GM18505 (cell line): ENCODE measurements around the gene CPT1B.

Experiments used
- ATAC-seq: cut with Tn5 transposase; IDR thresholded peaks from one replicate; pipeline ENCODE4 v1.9.1; 2021; ENCODE audit not compliant: unreplicated experiment
- POLR2A ChIP-seq: IDR thresholded peaks from 4 replicates; pipeline ENCODE4 v1.6.1; 2011; ENCODE audit warnings: borderline replicate concordance; ENCODE audit not compliant: insufficient read depth, insufficient read length; ENCODE audit errors: extremely low read depth

The CPT1B gene

DNA sequence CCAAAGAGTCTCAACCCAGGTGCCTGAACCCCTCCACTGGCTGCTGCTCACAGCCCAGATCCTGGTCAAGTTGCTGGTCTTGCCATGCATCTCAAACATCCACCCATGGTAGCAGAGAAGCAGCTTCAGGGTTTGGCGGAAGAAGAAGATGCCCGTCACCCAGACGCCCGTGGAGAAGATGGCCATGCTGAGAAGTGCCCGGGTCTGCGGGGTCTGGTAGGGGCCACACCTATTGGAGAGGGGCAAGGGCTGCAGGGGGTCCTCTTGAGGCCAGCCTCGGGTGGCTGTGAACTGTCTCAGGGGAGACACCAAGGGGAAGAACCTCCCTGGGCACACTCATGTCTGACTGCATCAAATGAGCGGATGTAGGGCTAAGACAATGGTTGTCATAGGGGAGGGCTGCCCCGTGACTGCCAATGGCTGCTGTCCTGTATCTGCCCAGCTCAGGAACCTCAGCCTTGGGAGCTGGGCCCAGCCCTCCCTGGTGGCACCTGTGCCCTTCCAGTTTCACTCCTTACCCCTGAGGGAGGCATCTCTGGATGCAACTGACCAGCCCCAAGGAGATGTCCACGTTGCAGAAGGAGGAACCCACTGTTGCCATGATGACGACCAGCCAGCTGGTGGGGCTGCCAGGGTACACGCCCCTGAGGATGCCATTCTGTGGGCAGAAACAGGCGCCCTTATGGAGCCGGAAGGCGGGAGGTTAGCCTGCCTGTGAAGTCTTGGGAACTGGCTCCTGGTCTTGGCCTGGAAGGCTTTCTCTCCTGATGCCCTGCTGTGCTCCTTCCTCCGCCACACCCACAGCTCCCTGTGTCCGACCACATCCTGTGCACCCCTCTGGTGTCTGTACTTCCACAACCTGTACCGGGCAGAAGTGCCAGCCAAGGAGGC lies 1.2 kb downstream of the CPT1B start:
- TF ChIP-seq POLR2A = no peak
- no peak for ATAC-seq

DNA sequence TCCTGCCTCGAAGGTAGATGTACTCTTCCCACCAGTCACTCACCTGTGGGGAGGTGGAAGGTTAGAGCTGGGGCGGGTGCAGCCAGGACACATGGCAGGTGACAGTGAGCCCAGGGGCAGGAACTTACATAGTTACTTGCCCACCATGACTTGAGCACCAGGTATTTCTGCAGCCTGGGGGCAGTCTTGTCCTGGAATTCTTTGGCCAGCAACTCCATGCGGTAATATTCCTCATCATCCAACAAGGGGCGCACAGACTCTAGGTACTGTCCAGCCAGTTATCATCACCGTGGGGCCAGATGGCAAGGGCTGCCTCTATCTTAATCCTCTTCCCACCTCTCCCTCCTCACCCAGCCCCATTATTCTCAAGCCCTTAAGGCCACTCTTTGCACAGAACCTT lies 2.2 kb downstream of the CPT1B start:
- no peak for TF ChIP-seq POLR2A
- no peak for ATAC-seq

DNA sequence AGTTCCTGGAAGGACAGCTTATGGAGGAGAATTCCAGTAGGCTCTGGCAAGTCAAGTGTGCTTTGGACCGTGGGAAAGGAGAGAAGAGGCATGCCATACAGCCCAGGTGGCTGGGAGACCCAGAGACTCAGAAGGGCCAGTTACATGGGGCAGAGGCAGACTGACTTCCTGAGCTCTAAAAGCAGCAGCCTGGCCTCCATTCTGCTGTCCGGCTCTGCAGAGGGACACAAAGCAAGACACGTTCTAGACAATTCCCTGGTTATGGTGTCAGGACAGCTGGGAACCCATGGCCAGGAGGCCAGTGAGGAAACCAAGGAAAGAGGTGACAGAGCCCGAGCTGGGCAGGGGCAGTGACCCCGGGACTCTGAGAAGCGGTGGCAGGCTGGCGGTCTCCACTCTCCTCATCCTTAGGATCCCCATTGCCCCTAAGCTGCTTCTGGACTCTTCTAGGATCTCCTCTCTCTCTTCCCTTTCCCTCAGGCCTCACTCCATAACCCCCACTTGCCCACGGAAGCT lies 2.7 kb downstream of the CPT1B start:
- ATAC-seq = no peak

DNA sequence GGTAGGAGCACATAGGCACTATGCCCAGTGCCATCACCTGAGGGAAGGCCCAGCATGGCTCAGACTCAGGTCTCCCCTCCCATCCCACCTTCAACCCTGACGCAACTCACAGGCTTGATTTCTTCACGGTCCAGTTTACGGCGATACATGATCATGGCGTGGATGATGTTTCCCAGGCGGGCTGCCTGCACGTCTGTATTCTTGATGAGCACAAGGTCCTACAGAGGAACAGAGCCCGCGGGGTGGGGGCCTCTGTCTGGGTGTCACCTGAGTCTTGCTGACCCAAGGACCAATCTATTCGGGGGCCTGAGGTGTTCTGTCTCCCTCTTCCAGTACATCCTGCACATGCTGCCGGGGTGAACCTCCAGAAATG lies 3.9 kb downstream of the CPT1B start:
- no peak for ATAC-seq
- TF ChIP-seq POLR2A = no peak

More for the DNA sequence above, 2.7 kb downstream of the CPT1B start:
- no peak for TF ChIP-seq POLR2A

DNA sequence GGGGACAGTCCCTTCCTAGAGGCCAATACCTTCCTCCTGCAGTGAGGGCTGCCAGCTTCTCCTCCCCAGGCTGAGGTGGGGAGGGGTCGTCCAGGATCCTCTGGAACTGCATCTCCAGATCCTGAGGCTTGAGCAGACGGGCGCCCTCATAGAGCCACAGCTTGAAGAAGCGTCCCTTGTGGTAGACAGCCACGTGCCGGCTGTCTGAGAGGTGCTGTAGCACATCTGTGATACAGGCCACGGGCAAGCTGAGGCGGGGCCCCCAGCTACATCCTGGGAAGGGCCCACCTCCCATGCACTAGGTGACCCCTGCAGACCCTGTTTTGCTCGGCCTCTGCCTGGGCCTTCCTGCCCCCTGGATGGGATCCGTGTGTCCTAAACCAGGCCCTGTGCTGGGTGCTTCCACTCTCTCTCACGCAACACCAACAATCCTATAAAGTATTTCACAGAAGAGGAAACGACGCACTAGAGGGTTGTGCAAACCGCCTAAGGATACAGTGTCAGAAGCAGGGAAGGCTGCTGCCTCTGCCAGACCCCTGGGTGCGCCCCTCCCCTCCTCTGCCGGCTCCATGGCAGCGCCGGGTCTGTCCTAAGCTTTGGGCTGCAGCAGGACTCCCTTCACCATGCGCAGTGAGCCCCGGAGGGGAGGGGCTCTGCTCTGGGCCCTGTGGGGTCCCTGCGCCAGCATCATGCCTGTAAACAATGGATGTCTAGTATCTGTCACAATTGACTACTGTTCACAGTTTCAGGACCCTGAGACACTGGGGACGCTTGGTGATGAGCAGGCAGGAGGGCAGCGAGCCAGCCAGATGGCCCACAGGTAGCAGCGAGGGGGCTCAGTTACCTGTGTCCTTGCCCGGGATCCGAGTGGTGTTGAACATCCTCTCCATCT lies 4.5 kb downstream of the CPT1B start:
- TF ChIP-seq POLR2A = no peak
- no peak for ATAC-seq

DNA sequence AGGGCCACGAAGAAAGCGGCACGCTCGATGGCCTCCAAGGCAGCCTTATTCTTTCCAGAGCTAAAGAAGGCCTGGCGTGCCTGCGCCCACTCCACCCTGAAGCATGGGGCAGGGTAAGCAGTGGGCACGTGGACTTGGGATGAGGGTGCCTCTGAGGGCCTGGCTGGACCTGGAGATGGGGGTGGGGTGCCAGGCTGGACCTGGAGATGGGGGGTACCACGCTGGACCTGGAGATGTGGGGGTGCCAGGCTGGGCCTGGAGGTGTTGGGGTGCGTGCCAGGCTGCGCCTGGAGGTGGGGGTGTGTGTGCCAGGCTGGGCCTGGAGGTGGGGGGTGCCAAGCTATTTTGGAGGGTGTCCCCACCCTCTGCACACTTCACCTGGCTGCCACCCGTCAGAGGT lies 5.3 kb downstream of the CPT1B start:
- ATAC-seq = no peak
- no peak for TF ChIP-seq POLR2A

DNA sequence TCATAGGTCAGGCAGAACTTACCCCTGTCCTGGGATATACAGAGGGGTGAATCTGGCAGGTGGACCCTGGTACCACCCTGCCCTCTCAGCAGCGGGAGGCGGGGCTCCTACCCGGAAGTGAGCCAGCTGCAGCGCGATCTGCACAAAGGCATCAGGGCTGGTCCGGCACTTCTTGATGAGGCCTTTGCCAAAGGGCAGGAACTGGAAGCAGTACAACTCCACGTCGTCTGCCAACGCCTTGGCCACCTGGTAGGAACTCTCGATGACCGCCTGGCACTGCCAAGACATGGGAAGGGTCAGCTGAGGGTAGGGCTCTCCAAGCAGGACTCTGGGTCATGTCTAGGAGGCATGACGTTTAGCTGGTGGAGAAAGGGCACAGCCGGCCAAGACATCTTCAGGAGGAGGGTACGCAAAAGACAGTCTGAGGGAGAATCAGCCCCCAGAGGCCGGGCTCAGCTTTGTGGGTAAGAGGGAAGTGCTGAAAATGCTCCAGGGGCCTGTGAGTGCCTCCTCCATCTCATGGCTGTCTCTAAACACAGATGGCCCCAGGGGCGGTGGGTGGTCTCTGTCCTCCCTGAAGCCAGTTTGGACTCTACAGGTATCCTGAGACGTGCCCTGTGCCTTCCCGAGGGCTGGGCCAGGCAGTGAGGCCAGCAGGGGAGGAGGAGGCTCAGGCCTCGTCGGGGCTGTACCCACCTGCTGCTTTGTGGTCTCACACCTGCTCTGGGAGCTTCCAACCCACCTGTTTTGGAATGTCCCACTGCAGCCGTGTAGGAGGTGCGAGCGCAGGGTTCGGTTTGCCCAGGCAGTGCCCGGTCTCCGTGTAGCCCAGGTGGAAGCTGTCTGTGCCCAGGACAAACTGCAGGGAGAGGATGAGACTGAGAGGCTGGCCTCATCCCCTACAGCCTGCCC lies 6.7 kb downstream of the CPT1B start:
- no peak for ATAC-seq
- no peak for TF ChIP-seq POLR2A

DNA sequence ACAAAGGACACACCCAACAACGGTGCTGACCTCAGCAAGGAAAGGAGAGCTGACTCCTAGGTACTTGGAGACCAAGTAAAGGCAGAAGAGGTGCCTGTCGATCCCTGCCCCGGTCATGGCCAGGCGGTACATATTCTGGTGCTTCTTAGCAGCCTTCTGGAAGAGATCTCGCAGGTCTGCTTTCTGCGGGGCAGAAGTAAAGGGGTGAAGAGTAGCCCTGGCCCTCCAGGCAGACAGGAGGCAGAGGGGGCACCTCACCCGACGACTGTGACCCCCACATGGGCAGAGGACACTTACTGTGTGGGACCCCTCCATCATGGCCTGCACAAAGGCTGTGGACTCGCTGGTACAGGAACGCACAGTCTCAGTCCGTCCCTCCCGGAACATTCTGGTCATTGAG lies 7.4 kb downstream of the CPT1B start:
- no peak for ATAC-seq
- TF ChIP-seq POLR2A = no peak

DNA sequence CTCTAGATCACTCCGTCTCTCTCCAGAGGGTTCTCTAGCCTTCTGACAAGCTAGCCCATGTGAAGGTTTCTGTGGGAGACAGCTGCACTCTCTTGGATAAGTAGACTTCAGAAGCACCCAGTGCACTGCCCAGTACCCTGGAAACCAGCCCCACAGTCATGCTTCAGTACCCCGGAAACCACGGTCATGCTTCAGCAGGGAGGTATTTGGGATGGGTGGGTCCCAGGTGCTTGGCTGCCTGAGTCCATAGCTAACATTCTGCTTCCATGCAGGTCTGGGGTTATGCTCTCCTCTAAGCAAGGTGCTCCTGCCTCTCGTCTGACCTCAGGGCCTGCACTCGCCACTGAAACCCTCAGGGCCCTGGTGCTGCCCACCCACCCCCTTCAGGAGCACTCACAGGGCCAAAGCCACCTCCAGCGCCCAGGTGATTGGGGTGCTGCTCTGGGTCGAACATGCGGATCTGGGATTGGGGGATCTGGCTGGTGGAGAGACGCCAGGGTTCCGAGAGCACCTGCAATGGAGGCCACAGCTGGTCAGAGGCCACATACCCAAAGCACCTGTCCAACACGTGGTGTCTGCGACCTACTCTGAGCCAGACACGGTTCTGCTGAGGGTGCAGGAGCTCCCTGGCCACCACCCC lies 8.2 kb downstream of the CPT1B start:
- TF ChIP-seq POLR2A = no peak
- ATAC-seq = no peak

DNA sequence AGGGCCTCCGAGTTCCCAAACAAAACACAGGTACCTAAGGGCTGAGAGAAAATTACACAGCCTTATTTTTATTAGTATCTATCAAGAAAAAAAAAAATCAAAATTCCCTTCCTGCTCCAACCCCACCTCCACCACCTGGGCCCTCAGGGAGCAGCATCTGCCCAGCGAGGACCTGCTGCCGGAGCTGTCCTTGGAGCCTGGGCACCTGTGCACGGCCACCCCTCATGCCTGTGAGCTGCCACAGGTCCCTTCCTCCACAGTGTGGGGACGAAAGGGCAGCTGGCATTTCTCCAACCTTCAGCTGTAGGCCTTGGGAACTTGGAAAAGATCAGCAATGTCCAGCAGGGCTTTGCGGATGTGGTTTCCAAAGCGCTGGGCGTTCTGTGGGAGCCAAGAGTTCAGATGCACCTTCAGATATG lies 9.2 kb downstream of the CPT1B start:
- no peak for ATAC-seq
- no peak for TF ChIP-seq POLR2A

DNA sequence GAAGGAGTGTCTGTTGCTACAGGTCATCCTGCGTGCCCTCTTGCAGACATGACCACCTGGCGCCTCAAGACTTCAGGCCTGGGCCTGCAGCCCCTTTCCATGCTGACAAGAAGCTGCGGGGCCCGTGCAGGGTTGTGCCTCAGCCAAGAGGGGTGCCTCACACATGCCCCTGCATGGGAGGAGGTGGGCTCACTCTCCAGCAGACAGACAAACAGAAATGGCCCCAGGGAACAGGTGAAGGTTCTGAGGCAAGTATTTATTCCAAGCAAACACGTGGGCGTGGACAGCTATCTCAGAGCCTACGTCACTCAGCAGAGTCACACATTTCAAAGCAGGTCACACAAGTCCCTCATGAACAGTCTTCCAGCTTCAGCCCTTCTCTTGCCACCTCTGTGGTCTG lies 9.6 kb downstream of the CPT1B start:
- no peak for ATAC-seq
- TF ChIP-seq POLR2A = no peak

DNA sequence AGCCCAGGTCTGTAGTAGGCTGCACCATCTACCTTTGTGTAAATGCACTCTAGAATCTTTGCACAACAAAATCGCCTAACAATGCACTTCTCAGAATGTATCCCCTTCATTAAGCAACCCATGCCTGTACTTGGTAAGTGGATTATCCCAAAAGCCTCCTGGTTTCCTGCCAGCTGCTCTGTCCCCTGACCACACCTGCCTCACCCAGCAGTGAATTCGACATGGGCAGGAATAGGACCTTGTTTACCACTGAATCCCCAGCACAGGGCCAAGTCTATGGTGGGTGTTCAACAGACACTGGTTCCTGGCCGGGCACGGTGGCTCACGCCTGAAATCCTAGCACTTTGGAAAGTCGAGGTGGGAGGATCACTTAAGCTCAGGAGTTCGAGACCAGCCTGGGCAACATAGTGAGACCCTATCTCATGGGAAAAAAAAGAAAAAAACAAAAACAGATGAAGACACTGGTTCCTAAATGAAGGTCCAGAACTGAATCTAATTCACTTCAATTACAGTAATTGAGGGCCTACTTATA lies 10.4 kb downstream of the CPT1B start:
- TF ChIP-seq POLR2A = no peak
- no peak for ATAC-seq
